HUES48 (cell line): Measurements from ENCODE around the gene ADARB2.

ENCODE experiments used
- H3K27ac ChIP-seq: one replicate; pipeline ENCODE4 v1.7.0; 2013; ENCODE audit warnings: low read depth, low read length, inconsistent platforms
- H3K27me3 ChIP-seq: 2 replicates; pipeline ENCODE4 v1.6.1; 2013; ENCODE audit warnings: mild to moderate bottlenecking, low read length; ENCODE audit not compliant: control insufficient read depth, insufficient read depth
- H3K36me3 ChIP-seq: 2 replicates; pipeline ENCODE4 v1.6.1; 2013; ENCODE audit warnings: low read length; ENCODE audit not compliant: control insufficient read depth, insufficient read depth
- H3K4me1 ChIP-seq: 2 replicates; pipeline ENCODE4 v1.6.1; 2013; ENCODE audit warnings: mild to moderate bottlenecking, low read length; ENCODE audit not compliant: control insufficient read depth, insufficient read depth
- H3K4me3 ChIP-seq: 2 replicates; pipeline ENCODE4 v1.5.1; 2013; ENCODE audit warnings: mild to moderate bottlenecking, low read depth, low read length
- H3K9ac ChIP-seq: 2 replicates; pipeline ENCODE4 v1.6.1; 2013; ENCODE audit warnings: mild to moderate bottlenecking, low read depth, low read length, moderate library complexity
- H3K9me3 ChIP-seq: 2 replicates; pipeline ENCODE4 v1.6.1; 2013; ENCODE audit warnings: low read length; ENCODE audit not compliant: control insufficient read depth, insufficient read depth

ADARB2 gene

GRCh38 chr10:1202343-1202742 is 535.0 kb downstream of the ADARB2 start:
- Histone ChIP-seq H3K27ac (no peak overlapping the region), H3K9me3 (no peaks in the 10 kb centered on the region), H3K36me3 (no peaks in the 10 kb centered on the region), H3K9ac (no peak overlapping the region), H3K27me3 (no peaks in the 10 kb centered on the region), H3K4me1 (peaks cover 5% of the 10 kb centered on the region; the same call in 1 of the 2 replicates), H3K4me3 (no peak overlapping the region)

- no peaks in the 10 kb centered on the region for H3K9me3 ChIP-seq
- no peak overlapping the region for H3K4me3 ChIP-seq
- no peaks in the 10 kb centered on the region for H3K36me3 ChIP-seq
- H3K4me1 ChIP-seq, result peaks cover 7% of the 10 kb centered on the region; the same call in 1 of the 2 replicates
- H3K27me3 ChIP-seq, result no peaks in the 10 kb centered on the region
- no peak overlapping the region for H3K9ac ChIP-seq
- no peak overlapping the region for H3K27ac ChIP-seq
Measured at GRCh38 chr10:1200866-1201807, 536.2 kb downstream of the ADARB2 start.

DNA sequence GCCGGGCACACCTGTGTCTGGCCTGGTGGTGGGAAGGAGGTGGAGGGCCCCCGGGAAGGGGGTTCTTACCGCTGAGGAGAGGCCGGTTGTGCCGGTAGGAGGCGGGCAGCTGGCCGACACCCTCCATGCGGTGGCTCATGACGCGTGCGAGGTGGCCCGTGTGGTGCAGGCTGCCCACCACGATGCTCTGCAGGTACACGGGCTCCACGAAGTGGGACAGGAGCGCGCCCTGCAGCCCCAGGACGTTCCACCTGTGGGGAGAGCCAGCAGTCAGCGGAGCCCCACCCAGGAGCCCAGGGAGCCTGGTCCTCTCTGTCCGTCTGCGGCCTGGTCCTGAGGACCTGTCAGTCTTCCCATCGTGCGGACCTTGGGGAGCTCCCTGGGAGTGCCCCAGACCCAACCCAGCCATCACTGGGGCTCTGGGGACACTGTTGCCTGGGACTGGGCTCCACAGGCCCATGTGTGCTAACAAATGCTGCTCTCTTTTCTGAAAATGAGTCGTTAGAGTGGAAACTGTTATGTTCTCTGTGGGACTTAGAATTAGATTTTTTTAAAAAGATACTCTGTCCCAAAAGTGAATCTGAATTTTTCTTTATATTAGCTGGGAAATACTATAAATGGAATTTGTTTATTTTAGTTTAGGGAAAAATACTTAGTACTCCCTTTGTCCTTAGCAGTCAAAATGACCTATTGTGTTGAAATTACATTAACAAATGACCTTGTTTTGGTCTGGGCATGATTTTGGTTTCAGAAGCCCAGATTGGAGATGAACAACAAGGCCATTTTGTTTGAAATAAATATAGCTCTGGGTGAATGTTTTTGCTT is 537.2 kb downstream of the ADARB2 start:
- Histone ChIP-seq H3K9me3 (no peaks in the 10 kb centered on the region), H3K4me1 (peaks cover 9% of the 10 kb centered on the region; the same call in 1 of the 2 replicates), H3K27me3 (no peaks in the 10 kb centered on the region), H3K9ac (no peak overlapping the region), H3K36me3 (no peaks in the 10 kb centered on the region), H3K4me3 (no peak overlapping the region), H3K27ac (no peak overlapping the region)

- no peak overlapping the region for H3K4me3 ChIP-seq
- no peaks in the 10 kb centered on the region for H3K36me3 ChIP-seq
- no peak overlapping the region for H3K27ac ChIP-seq
- peaks cover 9% of the 10 kb centered on the region; the same call in 1 of the 2 replicates for H3K4me1 ChIP-seq
- no peak overlapping the region for H3K9ac ChIP-seq
- no peaks in the 10 kb centered on the region for H3K27me3 ChIP-seq
- no peaks in the 10 kb centered on the region for H3K9me3 ChIP-seq
Measured at GRCh38 chr10:1199345-1199673, 538.0 kb downstream of the ADARB2 start.

- H3K9ac ChIP-seq, result no peak overlapping the region
- H3K27me3 ChIP-seq, result no peaks in the 10 kb centered on the region
- H3K4me1 ChIP-seq, result peaks cover 14% of the 10 kb centered on the region
- no peaks in the 10 kb centered on the region for H3K36me3 ChIP-seq
- H3K4me3 ChIP-seq, result no peak overlapping the region
- no peak overlapping the region for H3K27ac ChIP-seq
- H3K9me3 ChIP-seq, result no peaks in the 10 kb centered on the region
Measured at GRCh38 chr10:1198453-1199344, 538.6 kb downstream of the ADARB2 start.

- no peaks in the 10 kb centered on the region for H3K9me3 ChIP-seq
- no peaks in the 10 kb centered on the region for H3K27me3 ChIP-seq
- peaks cover 15% of the 10 kb centered on the region for H3K4me1 ChIP-seq
- no peaks in the 10 kb centered on the region for H3K36me3 ChIP-seq
- no peak overlapping the region for H3K9ac ChIP-seq
- no peak overlapping the region for H3K4me3 ChIP-seq
- H3K27ac ChIP-seq, result no peak overlapping the region
Measured at GRCh38 chr10:1197384-1197783, 539.9 kb downstream of the ADARB2 start.

GRCh38 chr10:1196656-1197055 is 540.7 kb downstream of the ADARB2 start:
- Histone ChIP-seq H3K9me3 (no peaks in the 10 kb centered on the region), H3K4me1 (peaks cover 15% of the 10 kb centered on the region), H3K27ac (no peak overlapping the region), H3K9ac (no peak overlapping the region), H3K4me3 (no peak overlapping the region), H3K36me3 (no peaks in the 10 kb centered on the region), H3K27me3 (no peaks in the 10 kb centered on the region)

DNA sequence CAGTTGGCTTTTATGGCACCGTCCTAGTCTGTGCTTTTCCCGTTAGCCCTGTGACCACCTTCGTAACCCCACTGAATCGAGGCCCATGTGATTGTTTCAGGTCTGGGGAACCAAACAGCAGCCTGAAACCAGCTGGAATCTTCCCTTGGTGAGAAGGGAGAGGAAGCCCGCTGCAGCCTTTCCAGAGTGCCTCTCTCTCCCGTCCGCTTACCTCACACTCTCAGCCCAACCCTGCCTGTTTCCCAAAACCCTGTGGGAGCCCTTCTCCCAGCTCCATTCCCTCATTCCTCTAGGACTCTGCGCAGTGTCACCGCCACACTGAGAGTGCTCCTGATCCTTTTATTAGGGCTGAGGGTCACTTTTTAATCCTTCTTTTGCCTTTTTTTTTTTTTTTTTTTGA is 541.5 kb downstream of the ADARB2 start:
- H3K36me3 ChIP-seq, result no peaks in the 10 kb centered on the region
- no peak overlapping the region; the same call in 1 of the 2 replicates for H3K4me3 ChIP-seq
- H3K4me1 ChIP-seq, result peaks cover 15% of the 10 kb centered on the region
- H3K9ac ChIP-seq, result no peak overlapping the region
- no peak overlapping the region for H3K27ac ChIP-seq
- no peaks in the 10 kb centered on the region for H3K9me3 ChIP-seq
- no peaks in the 10 kb centered on the region for H3K27me3 ChIP-seq

- Histone ChIP-seq H3K4me3 (no peak overlapping the region), H3K27ac (no peak overlapping the region), H3K27me3 (no peaks in the 10 kb centered on the region), H3K9me3 (no peaks in the 10 kb centered on the region), H3K4me1 (peaks cover 14% of the 10 kb centered on the region), H3K9ac (no peak overlapping the region), H3K36me3 (no peaks in the 10 kb centered on the region)
Measured at GRCh38 chr10:1194161-1194560, 543.2 kb downstream of the ADARB2 start.

DNA sequence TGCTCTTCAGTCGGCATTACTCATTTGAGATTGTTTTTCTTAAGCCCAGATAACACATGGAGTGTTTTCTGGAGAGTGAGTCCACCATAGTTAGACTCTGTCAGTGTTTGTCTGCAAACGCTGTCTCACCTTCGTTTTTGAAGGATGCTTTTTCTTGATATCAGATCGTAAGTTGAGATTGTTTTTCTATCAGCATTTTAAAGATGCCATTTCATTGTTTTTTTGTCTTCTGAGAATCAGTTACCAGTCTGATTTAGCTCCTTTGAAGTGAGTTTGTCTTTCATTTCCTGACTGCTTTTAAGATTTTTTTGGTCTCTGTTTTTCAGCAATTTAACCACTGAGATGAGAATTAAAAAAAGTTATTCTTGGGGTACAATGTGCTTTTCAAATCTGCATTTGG is 543.8 kb downstream of the ADARB2 start:
- H3K4me3 ChIP-seq, result no peak overlapping the region
- H3K27me3 ChIP-seq, result no peaks in the 10 kb centered on the region
- no peaks in the 10 kb centered on the region for H3K9me3 ChIP-seq
- H3K9ac ChIP-seq, result no peak overlapping the region
- H3K27ac ChIP-seq, result no peak overlapping the region
- peaks cover 10% of the 10 kb centered on the region for H3K4me1 ChIP-seq
- H3K36me3 ChIP-seq, result no peaks in the 10 kb centered on the region
